NCI-H1436 treated with DMSO at 0.1 percent for 48 hours (cell line): ENCODE data around the gene GPR176.
A peak's percentile ranks its signal among the peaks of the same experiment; 100 is the strongest.

ENCODE experiments used
- DNase-seq: peaks from one replicate; lab custom pipeline; 2025; lab: John Stamatoyannopoulos, UW

Gene GPR176

DNA sequence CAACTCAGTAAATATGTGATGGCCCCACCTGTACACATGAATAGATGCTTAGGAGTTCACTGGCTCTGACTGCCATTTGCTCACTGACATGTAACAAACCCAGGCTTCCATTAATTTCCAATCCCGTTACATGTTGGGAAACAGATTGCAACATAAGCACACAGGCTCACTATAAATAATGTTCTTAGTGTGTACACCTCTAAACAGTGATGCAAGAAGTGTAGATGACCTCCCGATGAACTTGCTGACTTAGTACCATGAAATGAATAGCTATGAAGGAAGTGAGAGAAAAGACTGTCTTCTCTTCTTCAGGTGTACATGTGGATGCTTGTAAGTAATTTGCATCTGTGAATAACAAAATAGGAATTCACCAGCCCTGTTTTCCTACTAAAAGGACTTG, 116.0 kb downstream of the GPR176 start:
- no peak for DNase-seq

DNA sequence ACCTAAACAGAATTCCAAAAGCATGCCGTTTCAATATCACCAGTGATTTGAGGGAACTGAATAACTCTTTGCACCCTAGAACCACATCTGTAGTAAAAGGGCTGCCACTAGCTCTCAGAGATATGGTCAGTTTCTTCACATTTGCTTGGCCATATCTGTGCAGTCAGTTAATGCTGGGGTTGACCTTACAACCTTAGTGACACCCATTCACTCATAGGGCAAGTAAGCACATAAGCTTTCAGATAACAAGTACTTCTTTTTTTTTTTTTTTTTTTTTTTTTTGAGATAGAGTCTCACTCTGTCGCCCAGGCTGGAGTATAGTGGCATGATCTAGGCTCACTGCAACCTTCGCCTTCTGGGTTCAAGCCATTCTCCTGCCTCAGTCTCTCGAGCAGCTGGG, 117.0 kb downstream of the GPR176 start:
- DNase-seq, result no peak

DNA sequence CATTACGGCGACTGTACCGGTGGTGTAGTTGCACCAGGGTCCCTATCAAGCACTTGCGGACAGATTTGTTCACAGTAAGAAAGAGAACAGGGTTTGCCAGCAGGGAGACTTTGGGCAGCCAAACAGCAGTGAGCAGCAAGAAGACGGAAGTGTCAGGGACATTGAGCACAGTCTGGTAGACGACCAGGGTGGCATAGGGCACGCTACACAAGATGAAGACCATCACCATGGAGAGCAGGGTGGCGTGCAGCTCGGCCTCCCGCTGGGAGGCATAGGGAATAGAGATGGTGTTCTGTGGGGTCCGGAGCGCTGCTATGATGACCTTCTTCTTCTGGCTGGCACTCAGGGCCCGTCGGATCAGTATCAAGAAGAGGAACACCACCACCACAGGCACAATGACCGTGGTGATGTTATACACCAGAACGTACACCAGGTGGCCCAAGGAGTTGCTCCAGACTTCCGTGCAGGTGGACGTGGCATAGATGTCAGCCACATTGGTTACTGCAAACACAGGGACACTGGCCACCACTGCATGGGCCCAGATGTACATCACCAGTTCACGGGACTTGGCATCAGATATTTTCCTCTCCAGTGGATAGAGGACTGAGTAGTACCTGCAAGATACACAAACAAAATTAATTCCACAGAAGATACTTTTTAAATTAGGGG, 118.3 kb downstream of the GPR176 start:
- DNase-seq, result no peak

DNA sequence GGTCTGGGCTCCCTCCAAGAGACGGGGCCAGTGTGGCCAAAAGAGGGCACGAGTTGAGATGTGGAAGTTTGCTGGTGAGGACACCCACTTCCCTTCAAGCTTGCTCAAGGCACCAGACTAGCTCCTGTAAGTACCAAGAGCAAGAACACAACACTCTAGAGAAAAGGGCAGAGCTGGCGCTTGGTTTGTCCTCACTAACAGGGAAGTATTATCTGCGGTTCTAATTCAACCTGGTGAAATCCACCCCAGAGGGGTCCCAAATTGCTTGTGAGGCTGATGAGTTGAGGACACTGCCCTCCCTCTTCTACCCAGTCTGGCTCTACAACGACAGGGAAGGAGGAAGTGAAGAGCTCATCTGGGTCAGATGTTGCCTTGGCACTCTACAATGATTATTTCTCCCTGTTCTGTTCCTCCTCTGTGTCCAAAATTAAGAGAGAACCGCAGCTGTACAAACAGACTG, 120.5 kb downstream of the GPR176 start:
- no peak for DNase-seq

DNA sequence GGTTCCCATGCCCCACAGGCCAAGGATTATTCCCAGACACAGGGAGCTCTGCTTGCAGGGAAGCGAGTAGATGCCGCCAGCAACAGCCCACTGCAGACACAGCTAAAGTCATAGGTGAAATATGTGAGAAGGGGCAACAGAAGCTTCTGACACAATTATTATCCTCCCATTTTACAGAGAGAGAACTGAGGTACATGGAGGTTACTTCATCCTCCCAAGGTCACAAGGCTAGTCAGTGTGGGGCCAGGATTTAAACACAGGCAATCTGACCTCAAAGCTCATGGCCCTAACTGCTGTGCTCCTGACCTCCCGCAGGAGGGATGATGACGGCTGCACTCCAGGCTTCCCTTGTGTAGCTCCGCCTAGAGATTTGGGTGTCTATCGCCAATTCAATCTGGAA, 121.7 kb downstream of the GPR176 start:
- DNase-seq, result no peak

DNA sequence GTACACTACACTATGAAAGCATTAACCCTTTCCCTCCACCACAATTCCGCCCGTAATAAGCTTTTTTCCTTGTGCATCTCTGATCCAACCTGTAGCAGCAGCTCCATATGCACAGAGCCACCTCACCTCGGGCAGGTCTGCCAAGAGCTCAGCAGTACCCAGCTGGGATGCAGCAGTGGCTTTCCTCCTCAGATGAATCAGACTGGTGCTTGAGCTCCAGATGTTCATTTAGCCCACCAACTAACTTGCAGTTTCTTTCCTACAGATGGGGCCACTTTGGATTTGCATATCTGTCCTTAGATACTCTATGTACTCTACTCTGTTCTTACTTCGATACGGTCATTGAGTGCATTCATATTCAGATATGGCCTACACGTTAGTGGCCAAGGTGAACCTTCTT, 122.7 kb downstream of the GPR176 start:
- no peak for DNase-seq

DNA sequence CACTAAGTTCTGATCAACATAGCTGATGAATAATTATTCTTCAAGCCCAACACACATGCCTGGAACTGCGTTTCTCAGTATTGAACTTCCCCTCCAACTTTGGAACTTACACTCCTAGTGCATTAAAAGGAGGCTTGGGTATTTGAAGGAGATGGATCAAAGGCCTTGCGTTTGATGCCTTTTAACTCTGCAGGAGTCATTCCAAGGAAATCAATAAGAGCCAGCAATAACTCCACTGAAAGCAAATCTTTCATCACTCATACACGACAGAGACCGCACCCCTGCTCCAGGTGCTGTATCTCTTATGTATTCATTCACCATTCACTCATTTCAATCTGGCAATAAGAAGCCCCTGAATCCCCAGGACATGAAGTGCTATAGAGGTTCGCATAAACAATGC, 123.5 kb downstream of the GPR176 start:
- DNase-seq, result no peak

DNA sequence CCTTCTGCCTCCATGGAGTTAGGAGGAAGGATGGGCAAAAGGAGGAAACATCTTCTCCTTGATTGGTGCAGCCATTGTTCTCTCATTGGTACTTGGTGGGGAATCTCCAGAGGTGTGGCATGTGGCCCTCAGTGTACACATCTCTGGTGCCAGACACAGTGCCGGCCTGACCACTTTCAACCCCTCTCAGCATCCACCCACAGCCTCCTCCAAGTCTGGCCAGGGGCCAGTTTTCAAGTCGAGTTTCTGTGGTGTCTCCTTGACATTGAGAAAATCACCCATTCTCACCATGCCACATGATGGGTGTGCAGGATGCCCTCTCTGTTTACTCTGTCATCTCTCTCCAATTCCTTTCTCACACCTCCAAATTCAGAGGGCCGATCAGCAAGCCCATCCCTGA, 124.6 kb downstream of the GPR176 start:
- DNase-seq, result no peak

DNA sequence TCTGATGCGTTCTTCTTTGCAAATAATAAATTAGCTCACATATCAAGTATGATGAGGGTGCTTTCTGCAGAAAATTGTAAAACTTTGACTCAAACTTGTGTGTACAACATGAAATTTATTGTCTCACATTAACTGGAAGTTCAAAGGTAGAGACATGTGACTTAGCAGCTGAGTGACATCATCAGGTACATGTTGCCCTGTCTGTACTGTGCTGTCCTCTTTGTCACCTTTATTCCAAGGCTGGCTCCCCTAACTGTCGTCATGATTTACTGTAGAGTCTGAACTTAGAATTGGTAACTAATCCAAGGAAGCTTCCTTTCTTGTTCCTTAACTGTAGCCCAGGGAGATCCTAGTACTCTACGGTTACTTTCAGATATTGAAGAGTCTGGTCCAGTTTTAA, 125.1 kb downstream of the GPR176 start:
- no peak for DNase-seq

DNA sequence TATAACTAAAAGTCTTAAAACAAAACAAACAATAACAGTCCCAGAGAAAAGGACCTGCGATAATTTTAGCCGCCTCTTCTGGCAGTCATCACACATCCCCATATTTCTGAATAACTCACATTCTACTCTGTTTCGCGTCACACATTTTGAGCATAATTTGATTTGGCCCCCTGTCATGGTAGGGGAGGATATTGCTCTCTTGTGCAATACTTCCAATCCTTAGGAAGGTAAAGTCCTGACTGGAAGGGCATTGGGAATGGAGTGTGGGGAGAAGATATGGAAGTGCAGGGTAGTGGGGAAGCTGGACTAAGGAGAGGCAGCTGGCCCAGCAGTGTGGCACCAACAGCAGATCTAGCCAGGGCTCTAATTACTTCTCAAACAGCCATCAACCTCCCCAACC, 126.1 kb downstream of the GPR176 start:
- no peak for DNase-seq

DNA sequence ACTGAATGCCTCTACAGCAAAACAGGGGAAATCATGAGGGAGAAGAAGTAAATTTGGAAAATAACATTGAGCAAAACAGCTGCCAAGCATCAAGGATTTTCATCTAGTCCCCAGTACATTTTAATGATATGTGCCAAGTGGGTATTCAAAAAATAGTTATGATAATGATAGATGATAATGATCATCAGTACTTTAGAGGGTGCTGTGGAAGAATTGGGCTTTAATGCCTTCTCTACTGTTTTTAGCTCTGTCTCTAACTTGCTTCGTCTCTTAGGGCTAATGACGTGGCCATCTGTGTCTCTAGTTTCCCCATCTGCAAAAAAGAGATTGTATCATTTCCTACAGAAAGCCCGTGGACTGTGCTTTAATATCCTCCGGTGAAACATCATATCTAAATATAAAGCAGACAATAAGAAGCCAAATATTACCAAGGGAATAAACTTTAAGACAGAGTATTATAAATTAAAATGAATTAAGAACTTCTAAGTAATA, 127.2 kb downstream of the GPR176 start:
- no peak for DNase-seq

DNA sequence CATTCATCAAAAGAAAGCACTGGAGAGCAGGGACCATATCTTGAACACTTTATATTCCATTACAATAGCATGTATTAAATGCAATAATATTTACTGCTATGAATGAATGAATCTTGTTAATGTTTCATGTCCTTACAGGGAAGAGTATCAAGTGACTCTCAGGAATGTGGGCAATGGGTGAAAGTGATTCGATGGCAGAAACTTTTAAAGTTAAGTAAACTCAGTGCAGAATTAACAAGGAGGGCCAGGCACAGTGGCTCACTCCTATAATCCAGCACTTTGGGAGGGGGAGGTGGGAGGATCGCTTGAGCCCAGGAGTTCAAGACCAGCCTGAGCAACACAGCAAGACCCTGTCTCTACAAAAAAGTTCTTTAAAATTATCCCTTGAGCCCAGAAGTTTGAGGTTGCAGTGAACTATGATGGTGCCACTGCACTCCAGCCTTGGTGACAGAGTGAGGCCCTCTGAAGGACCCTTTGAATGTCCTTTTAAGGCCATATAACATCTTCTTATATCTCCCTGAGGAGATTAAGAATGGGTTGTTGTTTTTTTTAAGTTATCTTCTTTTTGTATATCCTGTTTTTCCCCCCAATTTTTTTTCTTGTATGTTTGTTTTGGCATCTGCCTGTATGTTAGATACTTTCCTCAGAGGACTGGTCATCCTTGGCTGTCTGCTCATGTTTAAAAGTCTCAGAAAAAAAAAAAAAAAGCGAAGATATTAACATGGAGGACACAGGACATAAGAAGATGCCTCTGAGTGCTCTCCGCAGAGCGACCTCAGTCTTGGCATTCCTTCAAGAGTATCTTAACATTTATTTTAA, 127.8 kb downstream of the GPR176 start:
- no peak for DNase-seq

DNA sequence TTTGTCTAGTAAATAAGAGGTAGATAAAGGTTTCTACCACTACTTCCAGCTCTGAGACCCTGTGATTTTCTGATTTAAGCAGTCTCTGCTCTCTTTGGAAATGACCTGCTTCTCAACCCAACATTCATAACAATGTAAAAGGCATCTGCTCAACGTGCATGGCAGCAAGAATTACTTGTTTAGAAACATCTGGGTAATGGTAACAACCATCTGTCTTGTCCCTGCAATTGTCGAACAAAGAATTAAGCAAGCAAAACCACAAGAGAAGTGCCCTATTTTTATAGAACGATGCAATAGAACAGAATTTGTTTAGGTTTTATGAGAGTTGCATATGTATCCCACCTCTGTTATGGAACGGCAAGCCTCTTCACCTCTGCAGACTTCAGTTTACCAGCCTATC, 130.3 kb downstream of the GPR176 start:
- DNase-seq, result no peak

DNA sequence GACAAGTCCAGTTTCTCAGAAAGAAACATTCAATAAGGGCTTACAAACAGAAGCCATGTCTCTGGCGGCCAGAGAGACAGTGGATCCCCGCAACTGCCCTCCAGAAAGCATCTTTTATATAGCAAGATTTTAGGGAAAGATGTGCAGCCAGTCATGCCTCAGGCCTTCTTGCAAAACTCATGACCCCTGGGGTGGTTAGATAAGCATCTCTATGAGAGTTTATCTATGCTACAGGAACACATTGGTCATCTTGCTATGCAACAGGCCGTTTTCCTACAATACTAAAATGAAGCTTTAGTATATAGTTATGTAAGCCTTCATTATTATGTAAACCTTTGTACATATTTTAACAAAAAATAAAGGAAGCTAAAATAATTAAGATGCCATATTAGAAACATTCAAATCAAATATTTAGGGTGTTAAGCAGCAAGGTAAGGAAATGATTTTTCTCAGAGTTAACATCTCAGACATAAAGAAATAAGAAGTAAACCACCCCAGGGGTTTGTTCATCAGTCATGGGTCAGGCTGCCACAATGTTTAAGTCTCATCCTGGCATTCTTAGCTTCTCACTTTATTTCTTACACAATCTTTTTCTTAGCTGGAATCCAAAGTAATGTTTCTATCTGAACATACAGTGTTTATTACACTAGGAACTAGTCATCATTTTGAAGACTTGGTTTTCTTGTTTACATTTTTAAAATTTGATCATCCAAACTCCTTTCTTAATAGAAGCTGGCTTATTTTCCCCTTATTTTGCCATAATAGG, 131.1 kb downstream of the GPR176 start:
- no peak for DNase-seq

DNA sequence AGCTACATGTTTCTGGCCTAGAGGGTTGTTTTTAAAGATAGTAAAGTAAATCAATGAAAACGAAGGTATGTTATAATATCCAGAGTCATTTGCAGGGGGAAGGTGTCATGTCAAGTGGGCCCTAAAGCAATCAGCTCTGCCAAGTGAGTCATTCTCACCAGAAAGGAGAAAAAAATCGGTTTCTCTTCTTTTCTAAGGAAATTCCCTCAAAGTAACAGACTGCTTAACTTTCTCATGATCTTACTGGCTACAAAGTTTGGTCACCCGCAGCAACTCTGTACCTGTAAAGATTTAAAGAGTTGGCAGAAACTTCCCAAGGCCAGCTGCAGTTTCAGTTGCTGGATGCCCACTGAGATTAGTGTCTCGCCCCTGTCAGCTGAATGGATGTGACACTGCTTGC, 132.0 kb downstream of the GPR176 start:
- no peak for DNase-seq

DNA sequence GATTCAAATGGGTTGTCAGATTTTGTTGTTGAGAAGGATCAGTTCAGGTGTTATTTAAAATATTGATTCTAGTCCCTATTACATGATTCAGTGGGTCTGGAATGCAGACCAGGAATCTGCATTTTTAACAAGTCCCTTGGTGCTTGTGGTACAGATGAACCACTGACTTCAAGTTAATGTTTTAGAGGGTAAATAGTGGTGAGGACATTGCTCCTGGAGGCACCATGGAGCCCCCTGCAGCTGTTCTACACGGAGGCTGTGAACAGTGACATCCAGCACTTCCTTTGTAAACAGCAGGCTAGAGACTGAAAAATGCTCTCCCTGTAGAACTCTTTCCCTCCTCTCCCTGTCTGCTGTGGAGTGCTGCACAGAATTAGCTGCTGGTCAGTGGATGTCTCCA, 132.6 kb downstream of the GPR176 start:
- DNase-seq, result no peak

DNA sequence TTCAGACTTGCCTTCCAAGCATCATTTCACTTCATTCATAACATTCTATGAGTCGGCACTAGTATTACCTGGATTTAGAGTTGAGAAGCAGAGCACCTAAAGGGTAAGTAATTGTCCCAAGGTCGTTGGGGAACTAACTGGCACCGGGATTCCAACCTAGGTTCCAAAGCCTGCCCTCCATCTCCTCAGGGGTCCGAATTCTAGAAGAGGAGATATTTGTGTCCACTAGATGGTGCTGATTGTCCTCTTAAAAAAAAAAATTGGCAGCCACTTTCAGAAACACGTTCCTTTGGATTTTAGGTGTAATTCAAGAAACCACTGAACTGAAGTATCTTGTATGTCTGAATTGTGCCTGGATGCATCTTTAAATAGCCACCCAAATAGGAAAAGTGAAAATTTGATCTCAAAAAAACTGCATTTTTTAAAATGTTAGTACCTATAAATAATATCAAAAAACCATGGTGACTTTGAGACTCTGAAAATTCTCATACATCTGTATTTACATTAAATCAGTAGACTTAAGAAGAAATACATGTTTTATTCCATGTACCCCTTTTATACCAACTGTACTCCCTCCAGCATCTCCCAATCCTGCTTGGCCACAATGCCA, 133.5 kb downstream of the GPR176 start:
- DNase-seq, result peak; percentile 48

DNA sequence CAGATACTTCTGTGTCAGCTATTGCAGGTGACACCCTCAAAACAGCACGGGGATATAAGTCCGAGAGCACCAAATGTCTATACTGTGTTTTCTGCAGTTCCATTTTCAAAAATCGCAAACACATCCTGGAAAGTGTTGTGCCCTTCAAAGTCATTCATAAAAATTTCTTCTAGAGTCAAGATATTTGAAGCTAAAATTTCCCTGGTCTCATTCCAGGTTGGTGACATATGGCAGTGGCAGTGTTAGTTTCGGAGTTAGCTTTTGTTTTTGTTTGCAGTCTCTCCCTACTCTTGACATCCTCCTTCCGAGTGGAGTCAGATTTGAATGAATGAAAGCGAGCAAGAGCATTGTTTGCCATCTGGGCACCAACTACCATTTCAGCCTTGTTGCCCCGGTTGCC, 134.2 kb downstream of the GPR176 start:
- no peak for DNase-seq

DNA sequence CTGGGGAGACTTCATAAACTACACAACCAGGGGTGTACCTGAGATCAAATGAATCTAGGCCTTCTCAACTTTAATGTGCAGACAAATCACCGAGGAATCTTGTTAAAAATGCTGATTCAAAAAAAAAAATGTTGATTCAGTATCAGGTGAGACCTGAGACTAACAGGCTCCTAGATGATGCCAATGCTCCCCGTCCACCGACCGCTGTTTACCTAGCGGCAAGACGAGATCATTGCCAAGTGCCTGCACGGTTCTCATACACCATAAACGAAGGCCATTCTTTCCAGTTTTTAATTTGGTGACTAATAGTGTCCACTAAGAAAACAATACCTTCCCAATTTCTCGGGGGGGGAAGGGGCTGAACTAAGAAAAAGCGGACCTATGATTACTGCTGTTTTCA, 134.9 kb downstream of the GPR176 start:
- no peak for DNase-seq

DNA sequence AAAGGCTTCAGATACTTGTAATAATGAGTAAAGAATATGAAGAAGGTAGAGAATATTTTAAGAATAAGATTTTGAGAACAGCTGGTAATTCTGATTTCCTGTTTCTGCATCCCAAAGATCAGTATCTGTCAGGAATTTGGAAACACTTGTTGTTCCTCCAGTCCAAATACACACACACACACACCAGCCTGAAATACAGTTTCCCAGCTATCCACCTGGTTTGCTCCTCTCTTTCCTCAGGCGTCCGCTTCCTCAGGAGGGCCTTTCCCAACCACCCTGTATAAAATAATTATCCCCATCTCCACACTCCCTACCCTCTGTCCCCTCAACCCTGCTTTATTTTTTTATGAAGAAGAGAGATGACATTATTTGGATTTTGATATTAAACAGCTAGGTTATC, 135.4 kb downstream of the GPR176 start:
- DNase-seq, result no peak

DNA sequence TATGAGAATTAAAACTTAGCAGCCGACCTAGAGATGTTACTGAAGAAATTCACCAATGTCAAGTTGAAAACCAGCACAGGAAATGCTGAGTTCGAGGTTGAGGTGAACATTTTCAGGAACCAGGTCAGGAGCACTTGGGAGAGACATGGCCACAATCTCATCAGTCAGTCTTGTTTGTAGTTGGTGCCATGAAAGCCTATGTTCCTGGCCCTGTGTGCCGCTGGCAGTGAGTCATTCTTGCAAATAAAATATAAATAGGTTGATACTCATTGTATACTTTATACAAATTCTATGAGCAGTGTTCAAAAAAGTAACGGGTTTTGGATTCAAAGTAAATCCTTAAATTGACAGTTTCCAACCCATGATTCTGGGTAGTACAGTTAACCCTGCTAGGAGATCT, 135.9 kb downstream of the GPR176 start:
- DNase-seq, result no peak

DNA sequence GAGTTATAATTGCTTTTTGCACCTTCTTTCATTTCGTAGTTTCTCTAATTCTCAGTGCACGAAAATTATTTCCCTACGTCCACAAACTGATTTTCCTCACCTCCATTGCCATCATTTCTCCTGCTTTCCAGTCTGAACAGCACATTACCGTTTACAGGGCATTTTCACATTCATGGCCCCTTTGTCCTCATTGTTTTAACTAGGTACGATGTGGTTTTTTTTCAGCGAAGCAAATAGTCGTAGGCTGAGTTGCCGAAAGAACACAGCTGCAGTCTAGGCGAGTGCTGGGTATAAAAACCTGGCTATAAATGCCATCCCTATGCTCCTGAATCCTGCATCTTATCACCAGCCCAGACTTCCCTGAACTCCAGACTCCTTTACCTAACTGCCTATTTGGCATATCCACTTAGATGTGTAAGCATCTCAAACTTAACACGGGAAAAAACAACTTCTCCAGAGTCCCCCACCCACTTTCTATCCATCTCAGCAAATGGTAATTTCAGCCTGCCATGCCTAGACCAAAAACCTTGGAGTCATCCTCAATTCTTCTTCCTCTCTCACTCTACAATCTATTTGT, 136.7 kb downstream of the GPR176 start:
- no peak for DNase-seq
